GM18499 (cell line): ENCODE results near the gene RPS25.
"Not testable (repeated sequence)": the region's sequence is repeated elsewhere in the genome, so short reads cannot be mapped to it uniquely, and the experiment has no call there.

Source experiments
- ATAC-seq: cut with Tn5 transposase; IDR thresholded peaks from one replicate; pipeline ENCODE4 v1.9.1; 2021; ENCODE audit warnings: moderate number of reproducible peaks; ENCODE audit not compliant: insufficient read depth, unreplicated experiment

Gene RPS25

GRCh38 chr11:118975771-118976709 is 42.1 kb downstream of the RPS25 start:
- ATAC-seq = no peak

GRCh38 chr11:118973985-118974384 is 44.2 kb downstream of the RPS25 start:
- no peak for ATAC-seq

GRCh38 chr11:118971646-118972045 is 46.5 kb downstream of the RPS25 start, which contains the start of gene FOXR1:
FOXR1 (plus strand) TSS chr11:118971761; CDS start chr11:118971932, 171 bp downstream.
- ATAC-seq = no peak

DNA sequence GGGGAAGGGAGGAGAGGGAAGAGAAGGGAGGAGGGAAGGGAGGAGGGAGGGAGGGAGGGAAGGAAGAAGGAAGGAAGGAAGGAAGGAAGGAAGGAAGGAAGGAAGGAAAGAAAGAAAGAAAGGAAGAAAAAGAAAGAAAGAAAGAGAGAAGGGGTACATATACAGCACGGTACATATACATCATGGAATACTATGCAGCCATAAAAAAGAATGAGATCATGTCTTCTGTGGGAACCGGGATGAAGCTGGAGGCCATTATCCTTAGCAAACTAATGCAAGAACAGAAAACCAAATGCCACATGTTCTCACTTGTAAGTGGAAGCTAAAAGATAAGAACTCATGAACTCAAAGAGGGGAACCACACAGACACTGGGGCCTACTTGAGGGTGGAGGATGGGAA is 48.6 kb downstream of the RPS25 start:
- not testable (repeated sequence) for ATAC-seq
